Activated CD4-positive, CD25-positive, alpha-beta regulatory T cell treated with anti-CD3 and anti-CD28 coated beads, Interleukin-2, amount 50 U/mL, for 24 hours (primary cell): ENCODE results near the gene HSD17B3.
"Not testable (repeated sequence)": the region's sequence is repeated elsewhere in the genome, so short reads cannot be mapped to it uniquely, and the experiment has no call there.

Experiments
- ATAC-seq, 2 donors: fragments of 150-1000 bp; cut with Tn5 transposase; one replicate each; pipeline ENCODE4 v1.10.0; 2021; ENCODE audit warnings: mild to moderate bottlenecking in 1 of 2, moderate library complexity in 1 of 2

The HSD17B3 gene

DNA sequence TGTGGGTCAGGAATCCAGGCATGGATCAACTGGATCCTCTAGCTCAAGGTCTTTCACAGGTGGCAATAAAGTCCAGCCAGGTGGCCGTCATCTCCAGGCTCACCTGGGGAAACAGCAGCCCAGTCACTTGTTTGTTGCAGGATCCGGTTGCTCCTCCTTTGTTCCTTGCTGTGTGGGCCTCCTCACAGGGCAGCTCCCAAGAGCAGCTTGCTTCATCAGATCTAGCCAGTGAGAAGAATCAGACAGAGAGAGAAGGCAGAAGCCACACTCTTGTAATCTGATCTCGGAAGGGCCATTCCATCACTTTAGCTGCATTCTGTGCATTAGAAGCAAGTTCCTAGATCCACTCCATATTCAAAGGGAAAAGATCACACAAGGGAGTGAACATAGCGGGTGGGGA is 3.2 kb upstream of the HSD17B3 start:
- ATAC-seq = no peak

DNA sequence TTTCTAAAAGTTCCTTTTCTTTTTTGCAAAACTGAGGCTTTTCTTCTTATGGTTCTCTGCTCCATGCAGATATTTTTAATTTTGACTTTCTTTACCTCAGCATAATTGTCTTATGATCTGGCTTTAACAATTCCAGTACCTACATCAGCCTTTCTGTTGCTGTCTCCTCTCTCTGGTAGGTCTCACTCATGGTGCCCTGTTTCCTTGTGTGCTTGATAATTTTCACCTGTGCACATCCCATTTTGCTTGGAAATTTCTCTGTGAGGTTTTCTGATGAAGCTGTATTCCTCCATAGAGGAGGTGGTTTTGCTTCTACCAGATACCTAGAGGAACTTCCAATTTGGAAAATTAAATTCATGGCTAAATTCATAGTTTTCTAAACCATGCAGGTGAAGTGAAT is 2.3 kb upstream of the HSD17B3 start:
- no peak for ATAC-seq

DNA sequence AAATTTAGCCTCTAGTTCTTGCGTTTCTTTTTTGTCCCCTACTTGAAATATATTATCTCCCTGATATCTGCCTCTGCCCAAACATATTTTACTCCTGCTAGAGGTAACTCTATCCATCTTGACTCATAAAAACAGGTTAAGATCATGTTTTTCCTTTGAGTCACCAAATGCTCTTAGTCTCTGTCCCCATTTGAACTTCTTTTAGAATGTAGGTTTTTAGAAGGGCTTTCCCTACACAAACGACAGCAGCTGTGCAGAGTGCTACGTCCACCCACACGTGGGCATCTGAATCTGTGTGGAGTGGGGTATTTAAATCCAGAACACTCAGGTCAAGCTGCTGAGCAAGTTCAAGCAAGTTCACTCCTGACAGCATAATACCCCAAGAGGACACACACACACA is 2.2 kb downstream of the HSD17B3 start:
- ATAC-seq = no peak

DNA sequence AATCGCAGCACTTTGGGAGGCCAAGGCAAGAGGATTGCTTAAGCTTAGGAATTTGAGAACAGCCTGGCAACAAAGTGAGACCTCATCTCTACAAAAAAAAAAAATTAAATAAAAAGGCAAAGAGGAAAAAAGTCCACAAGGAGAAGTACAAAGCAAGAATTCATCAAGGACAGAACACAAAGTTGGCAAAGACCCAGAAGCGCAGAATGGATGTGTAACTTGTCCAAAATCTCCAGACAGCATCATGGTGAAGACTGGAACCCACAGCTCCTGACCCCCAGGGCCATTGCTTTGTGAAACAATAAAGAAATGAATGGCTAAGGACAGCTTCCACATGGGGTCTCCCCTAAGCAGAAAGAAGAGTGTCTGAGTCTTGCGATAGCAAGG is 7.8 kb downstream of the HSD17B3 start:
- ATAC-seq = no peak

DNA sequence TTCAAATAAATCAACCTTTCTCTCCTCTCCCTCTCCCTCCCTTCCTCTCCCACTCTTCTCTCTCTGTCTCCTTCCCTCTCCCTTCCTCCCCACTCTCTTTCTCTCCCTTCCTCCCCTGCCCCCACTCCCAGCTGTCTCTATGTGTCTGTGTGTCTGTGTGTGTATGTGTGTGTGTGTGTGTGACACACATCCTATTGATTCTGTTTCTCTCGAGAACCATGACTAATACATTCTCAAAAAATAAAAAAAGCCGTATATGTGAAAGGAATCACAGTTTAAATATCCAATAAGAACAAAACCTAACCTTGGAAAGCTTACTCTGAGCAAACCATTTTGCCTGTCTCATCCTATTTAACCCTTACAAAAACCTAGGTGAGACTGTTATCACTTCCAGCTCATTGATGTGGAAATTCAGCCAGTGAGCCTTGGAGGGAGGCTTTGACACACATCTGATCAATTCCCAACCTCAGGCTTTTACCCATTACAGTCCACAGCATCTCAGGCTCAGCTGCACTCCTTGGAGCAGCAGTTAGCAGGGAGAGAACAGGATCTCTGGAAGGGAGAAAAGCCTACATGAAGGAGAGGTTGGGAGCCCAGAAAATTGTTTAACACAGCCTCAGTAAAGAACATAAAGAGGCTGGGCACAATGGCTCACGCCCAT is 8.3 kb downstream of the HSD17B3 start:
- ATAC-seq = no peak

DNA sequence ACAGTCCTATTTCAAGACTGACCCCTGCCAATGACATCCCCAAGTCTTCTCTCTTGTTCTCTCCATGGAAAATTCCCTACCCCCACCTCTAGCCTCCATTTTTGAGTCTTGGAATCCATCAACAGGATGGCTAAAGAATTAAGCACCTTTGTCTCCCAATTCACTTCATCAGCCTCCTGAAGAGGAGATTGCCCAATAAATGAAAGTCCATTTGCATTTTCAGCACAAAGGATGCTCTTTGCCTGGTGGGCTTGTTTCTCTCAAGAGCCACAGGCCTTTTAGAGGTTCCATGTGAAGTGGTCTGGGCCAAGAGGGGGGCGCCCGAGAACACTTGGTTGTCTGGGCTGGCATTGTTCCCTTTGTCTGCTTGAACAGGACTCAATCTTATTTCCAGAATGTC is 12.6 kb downstream of the HSD17B3 start:
- ATAC-seq = no peak

DNA sequence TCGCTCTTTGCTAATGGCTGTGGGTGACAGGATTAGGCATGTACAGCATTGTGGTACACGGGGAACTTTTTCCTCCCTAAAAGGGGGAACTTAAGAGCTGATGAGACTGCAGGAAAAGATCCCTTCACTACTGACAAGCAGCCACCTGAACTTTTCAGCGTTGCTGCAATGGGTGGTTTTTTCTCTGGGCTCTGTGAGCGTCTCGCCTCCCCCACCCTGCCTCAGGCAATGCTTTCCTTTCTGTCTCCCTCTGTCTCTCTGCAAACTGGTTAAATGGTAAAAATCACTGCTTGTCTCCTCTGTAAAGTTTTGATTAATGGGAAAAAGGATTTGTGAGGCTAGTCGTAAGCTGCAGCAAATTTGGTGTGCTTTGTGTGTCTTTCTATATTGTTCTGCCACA is 20.3 kb downstream of the HSD17B3 start:
- no peak for ATAC-seq

DNA sequence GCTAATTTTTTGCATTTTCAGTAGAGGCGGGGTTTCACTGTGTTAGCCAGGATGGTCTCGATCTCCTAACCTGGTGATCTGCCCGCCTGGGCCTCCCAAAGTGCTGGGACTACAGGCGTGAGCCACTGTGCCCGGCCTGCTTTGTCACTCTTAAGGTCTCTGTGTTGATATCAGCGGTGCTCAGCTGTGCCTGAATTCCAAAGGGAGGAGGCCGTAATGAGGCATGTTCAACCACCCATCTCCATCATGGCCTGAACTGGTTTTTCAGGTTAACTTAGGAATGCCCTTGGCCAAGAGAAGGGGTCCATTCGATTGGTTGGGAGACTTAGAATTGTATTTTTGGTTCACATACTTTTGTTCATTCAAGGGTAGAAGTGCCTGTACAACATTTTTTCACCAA is 22.0 kb downstream of the HSD17B3 start:
- no peak for ATAC-seq

DNA sequence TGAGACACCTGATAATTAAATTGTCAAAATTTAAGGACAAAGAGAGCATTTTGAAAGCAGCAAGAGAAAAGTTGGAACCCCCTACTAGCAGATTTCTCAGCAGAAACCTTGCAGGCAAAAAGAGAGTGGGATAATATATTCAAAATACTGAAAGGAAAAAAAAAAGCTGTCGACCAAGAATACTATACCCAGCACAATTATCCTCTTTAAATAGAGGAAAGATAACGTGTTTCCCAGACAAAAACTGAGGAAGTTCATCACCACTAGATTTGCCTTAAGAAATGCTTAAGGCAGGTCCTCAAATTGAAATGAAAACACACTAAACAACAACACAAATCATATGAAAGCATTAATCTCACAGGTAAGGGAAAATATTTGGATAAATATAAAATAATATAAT is 27.0 kb downstream of the HSD17B3 start:
- ATAC-seq = no peak

DNA sequence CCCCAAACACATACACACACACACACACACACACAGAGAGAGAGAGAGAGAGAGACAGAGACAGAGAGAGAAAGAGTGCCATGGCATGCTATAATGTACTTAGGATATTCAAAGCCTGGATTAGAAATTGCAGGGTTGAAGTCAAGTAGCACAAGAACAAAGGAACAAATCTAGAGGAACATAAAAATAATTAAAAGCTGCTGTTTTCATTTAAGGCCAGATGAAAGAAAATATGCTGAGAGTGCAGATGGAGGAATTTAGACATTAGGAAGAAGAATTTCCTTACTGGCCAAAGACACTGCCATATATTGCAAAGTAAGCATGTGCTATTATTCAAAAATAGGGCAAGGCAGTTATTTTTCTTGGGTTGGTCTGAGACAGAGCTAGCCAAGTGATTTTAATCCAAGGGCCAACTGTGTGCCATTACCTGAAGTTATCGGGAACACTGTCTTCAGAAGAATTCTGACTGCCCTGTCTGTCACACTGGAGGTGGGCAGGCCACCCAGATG is 31.7 kb downstream of the HSD17B3 start:
- no peak for ATAC-seq

DNA sequence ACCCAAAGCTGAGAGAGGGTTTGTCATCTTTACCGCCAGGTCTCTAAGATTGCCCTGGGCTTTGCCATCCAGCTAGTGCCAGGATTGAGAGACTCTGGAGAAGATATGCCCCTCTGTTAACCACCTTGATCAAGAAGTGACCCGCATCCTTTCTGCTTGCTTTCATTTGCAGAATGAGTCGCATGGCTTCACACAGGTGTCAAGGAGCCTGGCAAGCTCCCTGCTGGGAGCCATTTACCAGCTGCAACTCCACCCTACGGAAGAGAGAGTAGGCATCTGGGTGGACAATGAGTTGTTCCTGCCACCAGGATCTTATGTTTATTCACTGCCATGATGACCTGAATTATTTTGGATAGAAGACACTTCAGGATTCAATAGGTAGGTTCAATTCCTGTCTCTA is 43.0 kb downstream of the HSD17B3 start:
- ATAC-seq = no peak

DNA sequence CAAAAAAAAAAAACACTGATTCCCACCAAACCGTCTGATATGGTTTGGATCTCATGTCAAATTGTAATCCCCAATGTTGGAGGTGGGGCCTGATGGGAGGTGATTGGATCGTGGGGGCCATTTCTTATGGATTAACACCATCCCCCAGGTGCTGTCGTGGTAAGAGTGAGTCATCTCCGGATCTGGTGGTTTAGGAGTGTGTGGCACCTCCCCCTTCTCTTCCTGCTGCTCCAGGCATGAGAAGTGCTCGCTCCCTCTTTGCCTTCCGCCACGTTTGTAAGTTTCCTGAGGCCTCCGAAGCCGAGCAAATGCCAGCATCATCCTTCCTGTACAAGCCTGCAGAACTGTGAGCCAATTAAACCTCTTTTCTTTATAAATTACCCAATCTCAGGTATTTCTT is 45.2 kb downstream of the HSD17B3 start:
- no peak for ATAC-seq

DNA sequence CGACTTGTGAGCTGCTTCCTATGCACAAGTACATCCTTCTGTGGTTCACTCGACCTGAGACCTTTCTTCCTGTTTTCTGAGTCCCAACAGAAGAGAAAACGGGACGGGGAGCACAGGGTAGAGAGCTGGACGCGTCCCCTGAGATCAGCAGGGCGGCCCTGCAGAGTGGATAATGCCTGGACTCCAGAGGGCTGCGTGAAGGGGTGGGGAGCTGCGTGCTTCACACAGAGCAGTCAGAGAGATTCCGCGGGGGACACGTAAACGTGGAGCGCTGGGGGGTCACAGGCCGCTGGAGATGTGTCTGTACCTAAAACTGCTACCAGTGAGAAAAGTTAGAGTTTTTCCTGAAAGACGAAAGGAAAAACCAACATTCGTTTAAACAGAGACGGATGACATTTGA is 46.3 kb downstream of the HSD17B3 start:
- no peak for ATAC-seq

DNA sequence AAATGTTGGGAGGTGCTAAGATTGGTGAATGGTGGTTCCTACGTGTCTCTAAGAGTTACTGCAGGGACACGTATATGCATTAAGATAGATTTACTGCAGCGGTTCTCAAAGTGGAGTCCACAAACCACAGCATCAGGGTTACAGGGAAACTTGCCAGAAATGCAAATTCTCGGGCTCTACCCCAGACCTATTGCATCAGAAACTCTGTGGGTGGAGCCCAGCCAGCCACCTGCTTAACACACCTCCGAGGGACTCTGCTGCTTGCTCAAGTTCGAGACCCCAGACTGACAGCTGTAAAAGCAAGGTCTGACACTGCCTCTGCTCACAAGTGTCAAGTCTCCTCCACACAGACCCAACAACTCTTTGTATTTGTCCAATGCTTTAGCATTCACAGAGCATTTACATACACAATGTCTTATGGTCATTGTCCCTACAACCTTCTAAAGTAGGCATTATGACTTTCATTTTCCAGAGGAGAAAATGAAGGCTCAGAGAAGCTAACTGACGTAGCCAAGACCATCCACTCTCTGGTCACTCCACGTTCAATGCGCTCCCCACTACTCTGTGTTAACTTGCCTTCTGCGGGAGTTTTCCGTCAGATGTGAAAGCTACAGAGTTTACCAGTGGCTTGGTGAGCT is 48.8 kb downstream of the HSD17B3 start:
- ATAC-seq = no peak

DNA sequence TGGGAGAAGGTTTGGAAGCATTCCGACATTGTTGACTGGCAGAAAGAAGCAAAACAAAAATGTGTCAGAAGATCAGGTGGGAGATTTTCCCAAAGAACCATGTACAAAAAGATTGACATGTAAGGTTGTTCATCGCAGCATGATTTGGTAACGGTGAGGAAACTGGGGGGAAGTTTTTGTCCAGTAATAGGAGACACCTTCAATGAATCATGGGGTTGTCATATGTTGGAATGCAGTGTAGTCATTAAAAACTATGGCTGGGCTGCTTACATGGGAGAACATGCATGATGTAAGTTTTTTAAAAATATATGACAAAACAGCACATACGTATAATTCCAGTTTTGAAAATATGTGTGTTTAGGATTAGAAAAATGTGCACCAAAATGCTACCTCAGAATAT is 50.5 kb downstream of the HSD17B3 start:
- no peak for ATAC-seq

DNA sequence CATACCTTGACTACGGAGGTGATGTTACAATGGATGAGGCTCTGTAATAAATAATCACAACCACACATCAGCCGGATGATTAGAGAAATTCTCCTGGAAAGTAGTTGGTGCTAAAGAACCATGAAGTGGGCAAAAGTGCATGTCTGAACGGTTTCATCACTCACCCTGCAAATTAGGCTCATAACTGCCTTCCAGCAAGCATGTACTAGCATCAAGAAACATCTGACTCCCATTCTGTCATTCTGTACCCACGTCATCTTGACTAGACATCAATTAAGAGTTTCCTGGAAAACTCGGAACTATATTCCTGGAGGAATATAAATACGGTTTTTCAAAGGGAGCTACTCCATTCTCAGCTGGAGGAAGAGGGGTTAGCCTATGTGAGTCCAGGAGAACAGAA is 52.2 kb downstream of the HSD17B3 start:
- no peak for ATAC-seq

DNA sequence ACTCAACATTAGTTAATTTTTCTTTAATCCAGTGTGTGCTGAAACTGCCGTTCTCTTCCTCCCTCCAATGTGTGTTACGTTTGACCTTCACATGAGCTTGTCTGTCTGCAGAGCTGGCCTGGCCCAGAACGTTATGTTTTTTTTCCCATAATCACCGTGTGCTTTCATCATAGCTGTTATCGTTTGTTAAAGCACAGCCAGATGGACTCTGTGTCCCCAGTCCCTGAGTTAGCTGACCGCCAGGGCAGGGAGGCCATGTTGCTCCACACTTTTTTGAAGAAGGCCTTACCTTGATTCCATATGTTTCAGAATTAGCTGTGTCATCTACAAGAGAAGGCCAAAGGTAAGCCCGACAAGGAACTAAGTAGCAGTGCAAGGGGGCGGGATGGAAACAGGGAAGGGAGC is 55.7 kb downstream of the HSD17B3 start:
- ATAC-seq = no peak

DNA sequence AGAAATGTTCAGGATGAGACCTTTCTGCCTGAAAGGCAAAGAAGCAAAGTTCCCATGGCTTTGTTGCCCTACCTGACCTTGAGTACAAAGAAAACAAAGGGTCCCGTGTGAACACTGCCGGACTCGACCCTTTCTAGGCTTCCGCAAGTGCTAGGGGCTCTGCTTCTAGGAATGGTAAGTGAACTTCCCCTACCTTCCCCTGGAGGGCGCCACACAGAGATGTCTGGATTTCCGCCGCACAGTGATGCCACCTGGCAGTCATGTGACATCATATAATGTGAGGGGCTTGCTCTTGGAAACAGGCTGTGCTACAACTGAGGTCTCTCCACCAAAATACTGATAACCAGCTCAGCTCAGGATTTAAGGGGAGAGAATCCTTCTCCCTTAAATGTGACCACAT is 56.6 kb downstream of the HSD17B3 start:
- no peak for ATAC-seq

DNA sequence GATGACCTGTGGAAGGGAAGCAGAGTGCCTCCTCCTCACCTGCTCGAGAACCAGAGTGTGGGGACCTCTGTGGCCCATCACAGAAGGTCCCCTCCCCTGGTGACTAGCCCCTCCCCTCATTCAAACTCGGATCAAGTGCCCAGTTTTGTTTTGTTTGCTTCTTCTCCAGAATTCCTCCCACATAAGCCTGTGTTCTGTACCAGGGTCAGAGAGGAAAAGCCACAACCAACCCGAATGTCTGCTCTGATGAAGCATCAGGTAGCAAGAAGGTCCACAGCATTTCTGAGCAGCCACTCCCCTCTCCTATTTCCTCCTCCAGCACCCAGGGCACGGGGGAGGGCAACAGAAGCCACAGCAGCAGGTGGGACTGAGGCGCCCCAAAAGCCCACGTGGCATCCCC is 58.2 kb downstream of the HSD17B3 start:
- no peak for ATAC-seq

DNA sequence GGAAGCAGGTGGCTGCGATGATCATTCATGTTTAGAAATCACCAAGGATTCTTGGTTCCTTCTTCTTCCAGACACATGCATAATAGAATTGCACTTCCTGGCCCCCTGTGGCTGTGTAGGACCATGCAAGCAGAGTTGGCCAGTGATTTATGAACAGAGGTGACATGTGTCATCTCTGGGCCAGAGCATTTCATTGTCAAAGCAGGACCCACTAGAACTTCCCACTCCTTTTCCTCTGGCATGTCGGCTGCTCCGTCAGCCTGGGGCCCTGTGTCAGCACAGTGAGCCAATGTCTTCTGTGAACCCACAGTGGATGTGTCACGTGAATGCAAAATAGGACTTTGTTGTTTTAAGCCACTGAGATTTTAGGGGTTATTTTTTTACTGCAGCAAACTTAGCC is 59.2 kb downstream of the HSD17B3 start:
- no peak for ATAC-seq

DNA sequence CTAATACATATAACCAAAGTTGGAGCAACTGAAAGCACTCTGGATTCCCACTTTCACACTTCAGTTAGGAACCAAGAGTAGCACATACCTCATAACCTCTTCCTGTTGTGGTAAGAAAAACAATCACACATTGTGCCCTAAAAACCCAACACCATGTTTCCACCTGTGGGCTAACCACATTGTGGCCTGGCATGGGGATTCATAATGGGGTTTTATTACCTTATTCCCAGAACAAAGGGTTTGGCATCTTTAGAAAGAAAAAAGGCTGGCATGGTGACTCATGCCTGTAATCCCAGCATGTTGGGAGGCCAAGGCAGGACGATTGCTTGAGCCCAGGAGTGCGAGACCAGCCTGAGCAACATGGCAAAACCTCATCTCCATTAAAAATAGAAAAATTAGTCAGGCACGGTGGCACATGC is 60.6 kb downstream of the HSD17B3 start:
- peak in 1 of 2 donors; percentile 30 for ATAC-seq

DNA sequence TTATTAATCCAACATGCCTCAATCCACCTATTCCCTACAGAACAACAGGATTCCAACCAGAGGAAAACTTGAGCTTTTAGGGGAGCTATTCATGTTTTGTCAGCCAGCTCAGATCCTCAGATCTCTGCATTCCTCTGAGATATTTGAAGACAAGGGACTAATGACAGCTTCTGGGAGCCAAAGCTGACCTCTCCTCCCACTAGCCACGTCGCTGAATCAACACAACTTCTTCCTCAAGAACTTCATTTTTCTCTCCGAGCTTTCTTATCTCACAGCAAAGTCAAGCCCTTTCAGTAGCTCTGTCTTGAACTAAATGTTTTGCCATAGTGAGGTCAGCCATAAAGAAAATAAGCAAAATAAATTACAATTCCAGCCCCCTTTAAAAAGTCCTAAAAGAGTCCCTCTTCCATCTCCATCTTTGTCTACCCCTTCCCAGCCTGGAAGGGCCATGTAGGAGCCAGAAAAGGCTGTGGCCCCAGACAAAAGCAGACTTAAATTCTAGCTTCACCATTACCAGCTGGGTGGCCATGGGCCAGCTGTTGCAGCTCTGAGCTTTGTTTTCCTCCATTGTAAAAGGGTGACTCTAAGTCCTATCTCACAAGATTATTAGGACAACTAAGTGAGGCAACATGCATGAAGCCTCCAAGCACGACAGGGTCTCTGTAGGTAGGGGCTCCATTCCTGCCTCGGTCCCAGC is 65.0 kb downstream of the HSD17B3 start:
- ATAC-seq = no peak

DNA sequence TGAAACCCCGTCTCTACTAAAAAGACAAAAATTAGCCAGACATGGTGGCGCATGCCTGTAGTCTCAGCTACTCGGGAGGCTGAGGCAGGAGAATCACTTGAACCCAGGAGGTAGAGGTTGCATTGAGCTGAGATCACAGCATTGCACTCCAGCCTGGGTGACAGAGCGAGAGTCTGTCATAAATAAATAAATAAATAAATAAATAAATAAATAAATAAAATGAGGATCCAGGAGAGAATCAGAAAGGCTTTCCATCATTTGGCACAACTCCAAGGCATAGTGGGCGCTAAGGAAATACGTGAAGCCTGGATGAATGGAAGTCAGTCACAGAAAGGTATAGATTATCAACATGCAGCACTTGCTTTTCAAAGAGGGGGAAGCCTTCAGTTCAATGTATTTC is 65.6 kb downstream of the HSD17B3 start:
- ATAC-seq = not testable (repeated sequence)
